ENCODE data around the gene GNA12.

GRCh38 chr7:2882111-2882510, 38.0 kb upstream of the GNA12 start:
- TF ChIP-seq, protein P1, sequence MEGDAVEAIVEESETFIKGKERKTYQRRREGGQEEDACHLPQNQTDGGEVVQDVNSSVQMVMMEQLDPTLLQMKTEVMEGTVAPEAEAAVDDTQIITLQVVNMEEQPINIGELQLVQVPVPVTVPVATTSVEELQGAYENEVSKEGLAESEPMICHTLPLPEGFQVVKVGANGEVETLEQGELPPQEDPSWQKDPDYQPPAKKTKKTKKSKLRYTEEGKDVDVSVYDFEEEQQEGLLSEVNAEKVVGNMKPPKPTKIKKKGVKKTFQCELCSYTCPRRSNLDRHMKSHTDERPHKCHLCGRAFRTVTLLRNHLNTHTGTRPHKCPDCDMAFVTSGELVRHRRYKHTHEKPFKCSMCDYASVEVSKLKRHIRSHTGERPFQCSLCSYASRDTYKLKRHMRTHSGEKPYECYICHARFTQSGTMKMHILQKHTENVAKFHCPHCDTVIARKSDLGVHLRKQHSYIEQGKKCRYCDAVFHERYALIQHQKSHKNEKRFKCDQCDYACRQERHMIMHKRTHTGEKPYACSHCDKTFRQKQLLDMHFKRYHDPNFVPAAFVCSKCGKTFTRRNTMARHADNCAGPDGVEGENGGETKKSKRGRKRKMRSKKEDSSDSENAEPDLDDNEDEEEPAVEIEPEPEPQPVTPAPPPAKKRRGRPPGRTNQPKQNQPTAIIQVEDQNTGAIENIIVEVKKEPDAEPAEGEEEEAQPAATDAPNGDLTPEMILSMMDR (conservative IDR thresholded peaks at IDR 0.05; ENCODE audit: low read depth, low read length): no peak
- TF ChIP-seq EZH2 (IDR thresholded peaks at IDR 0.05; ENCODE audit: borderline replicate concordance, low read depth, low read length, poor library complexity, severe bottlenecking): no peak

Measured in A673 (cell line).